ENCODE data around the gene CRABP1.

CRABP1 gene

DNA sequence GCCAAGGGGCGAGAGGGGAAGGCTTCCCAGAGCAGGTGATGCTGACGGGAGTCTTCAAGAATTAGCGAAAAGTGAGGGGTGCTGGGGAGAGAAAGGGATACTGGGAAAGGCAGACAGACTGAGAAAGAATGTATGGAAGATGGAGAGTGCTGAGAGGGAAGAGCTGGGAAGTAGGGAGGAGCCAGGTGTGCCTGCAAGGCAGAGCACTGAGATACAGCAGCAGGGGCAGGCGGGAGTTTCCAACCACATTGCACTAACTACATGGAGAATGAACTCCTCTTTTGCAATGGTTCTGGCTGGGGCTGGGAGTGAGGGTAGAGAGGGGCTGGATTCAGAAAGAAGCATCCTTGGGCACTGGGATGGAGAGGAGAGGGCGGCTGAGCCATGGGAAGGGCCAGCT is 16.0 kb upstream of the CRABP1 start:
- Histone ChIP-seq H3K36me3 (no peaks in the 10 kb centered on the region), H3K9me3 (no peaks in the 10 kb centered on the region), H3K4me3 (ENCODE audit: low read depth, low read length) (no peak overlapping the region), H3K27me3 (no peaks in the 10 kb centered on the region), H3K4me1 (peaks cover 15% of the 10 kb centered on the region)
- TF ChIP-seq, protein P1, sequence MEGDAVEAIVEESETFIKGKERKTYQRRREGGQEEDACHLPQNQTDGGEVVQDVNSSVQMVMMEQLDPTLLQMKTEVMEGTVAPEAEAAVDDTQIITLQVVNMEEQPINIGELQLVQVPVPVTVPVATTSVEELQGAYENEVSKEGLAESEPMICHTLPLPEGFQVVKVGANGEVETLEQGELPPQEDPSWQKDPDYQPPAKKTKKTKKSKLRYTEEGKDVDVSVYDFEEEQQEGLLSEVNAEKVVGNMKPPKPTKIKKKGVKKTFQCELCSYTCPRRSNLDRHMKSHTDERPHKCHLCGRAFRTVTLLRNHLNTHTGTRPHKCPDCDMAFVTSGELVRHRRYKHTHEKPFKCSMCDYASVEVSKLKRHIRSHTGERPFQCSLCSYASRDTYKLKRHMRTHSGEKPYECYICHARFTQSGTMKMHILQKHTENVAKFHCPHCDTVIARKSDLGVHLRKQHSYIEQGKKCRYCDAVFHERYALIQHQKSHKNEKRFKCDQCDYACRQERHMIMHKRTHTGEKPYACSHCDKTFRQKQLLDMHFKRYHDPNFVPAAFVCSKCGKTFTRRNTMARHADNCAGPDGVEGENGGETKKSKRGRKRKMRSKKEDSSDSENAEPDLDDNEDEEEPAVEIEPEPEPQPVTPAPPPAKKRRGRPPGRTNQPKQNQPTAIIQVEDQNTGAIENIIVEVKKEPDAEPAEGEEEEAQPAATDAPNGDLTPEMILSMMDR (IDR thresholded peaks at IDR 0.05; ENCODE audit: low read depth, low read length): no peak
- DNase-seq: no peak

DNA sequence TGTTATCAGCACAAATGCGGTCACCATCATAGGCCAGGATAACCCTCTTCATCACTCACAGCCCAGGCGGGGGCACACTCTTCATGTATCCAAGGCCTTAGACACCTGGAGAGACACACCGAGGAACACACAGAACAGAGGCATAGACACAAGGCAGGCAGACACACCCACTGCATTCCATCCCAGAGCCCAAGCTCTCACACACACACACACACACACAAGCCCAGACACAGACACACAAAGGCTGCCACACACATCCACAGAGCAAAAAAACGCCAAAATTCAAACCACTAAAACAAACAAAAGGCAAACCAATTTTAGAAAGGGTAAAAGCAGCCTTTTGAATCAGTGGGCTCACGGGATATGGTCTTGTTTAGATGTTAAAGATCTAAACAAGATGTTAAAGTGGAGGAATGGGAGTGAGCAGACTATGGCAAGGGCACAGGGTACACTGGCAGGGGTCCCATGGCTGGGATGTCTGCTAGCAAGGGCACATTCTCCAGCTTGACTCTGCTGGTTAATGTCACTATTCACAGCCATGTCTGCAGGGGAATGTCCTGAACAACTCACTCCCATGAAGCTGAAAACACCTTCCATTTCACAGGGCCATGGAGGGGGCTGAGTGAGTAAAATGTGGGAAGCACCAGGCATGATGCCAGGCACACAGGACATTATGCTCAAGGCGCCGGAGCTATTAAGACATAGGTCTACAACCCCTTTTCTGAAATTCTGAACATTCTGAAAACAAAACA is 14.9 kb upstream of the CRABP1 start:
- Histone ChIP-seq H3K27me3 (no peaks in the 10 kb centered on the region), H3K4me3 (ENCODE audit: low read depth, low read length) (no peak overlapping the region), H3K36me3 (no peaks in the 10 kb centered on the region), H3K9me3 (no peaks in the 10 kb centered on the region), H3K4me1 (peaks cover 15% of the 10 kb centered on the region)
- no peak for DNase-seq
- TF ChIP-seq, protein P1 (IDR thresholded peaks at IDR 0.05; ENCODE audit: low read depth, low read length): no peak

DNA sequence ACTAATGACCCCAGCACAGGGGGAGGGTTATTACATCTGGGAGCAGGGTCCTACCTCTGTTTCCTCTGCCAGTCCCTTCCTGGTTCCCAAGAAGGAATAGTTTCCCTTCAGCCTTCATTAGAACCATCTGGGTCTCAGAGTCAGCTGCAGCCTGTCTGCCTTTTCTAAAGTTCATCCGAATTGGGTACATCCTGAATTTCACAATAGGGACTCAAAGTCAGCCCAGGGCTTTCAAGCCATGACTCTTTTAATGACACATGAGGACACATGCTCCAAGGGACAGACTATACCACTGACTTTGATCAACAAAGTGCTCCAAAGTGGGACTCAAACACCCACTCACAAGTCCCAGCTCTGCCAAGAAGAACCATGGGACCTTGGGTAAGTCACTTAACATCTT is 12.7 kb upstream of the CRABP1 start:
- Histone ChIP-seq H3K36me3 (no peaks in the 10 kb centered on the region), H3K27me3 (no peaks in the 10 kb centered on the region), H3K4me3 (ENCODE audit: low read depth, low read length) (no peak overlapping the region), H3K4me1 (peaks cover 6% of the 10 kb centered on the region), H3K9me3 (no peaks in the 10 kb centered on the region)
- TF ChIP-seq, protein P1 (IDR thresholded peaks at IDR 0.05; ENCODE audit: low read depth, low read length): no peak
- no peak for DNase-seq

DNA sequence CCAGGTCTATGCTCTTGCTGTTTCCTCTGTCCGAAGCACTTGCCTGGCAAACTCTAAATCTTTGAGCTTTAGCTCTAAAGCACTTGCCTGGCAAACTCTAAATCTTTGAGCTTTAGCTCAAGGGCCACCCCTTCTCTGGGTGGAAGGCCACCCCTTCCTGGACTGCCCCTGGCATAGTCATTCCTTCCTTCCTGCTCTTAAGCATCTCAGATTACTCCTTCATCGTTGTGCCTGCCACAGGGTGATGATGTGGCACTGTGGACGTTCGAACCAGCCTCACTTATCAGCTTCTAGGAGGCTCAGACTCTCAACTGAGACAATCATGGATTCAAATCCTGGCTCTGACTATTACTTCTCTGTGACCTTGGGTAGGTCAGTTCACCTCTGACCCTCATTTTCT is 10.5 kb upstream of the CRABP1 start:
- H3K36me3 ChIP-seq: no peaks in the 10 kb centered on the region
- H3K27me3 ChIP-seq: no peaks in the 10 kb centered on the region
- no peak for DNase-seq
- TF ChIP-seq, protein P1 (IDR thresholded peaks at IDR 0.05; ENCODE audit: low read depth, low read length): no peak
- H3K4me1 ChIP-seq: no peaks in the 10 kb centered on the region
- H3K9me3 ChIP-seq: no peaks in the 10 kb centered on the region
- no peak overlapping the region for H3K4me3 ChIP-seq (ENCODE audit: low read depth, low read length)

DNA sequence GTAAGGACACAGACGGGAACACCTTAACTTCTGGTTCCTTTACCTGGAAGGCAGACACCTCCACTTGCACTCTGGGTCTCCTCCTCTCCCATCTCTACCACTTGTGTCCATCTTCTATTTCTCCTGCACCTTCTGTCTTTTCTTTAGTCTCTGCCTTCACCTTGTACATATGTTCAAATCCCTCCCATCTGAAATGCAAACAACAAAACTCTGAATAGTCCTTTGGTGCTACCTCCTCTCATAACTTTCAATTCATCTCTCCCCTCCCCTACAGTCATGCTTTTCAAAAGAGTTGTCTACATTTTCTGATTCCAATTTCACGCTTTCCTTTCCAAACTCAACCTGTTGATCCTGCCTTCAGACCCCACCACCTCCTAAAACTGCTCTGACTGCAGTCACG is 5.3 kb upstream of the CRABP1 start:
- no peaks in the 10 kb centered on the region for H3K9me3 ChIP-seq
- no peak for DNase-seq
- TF ChIP-seq, protein P1 (IDR thresholded peaks at IDR 0.05; ENCODE audit: low read depth, low read length): no peak
- H3K27me3 ChIP-seq: no peaks in the 10 kb centered on the region
- no peaks in the 10 kb centered on the region for H3K4me1 ChIP-seq
- no peaks in the 10 kb centered on the region for H3K36me3 ChIP-seq
- H3K4me3 ChIP-seq (ENCODE audit: low read depth, low read length): no peak overlapping the region

DNA sequence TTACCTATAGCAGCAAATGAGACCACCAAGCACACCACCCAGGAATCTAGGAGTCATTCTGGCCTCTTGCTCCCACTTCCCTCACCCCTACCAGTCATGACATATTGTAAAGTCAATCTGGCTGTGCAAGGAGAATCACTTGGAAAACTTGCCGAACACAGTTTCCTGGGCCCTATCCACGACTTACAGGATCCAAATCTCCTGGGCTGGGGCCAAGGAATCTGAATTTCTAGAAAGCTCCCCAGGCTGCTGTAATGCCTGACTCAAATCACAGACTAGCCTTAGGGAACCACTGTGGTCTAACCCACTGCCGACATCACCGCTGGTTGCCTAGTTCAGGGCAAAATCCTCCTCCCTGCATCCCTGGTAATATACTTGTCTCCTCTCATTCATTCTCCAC is 4.2 kb upstream of the CRABP1 start:
- Histone ChIP-seq H3K36me3 (no peaks in the 10 kb centered on the region), H3K4me3 (ENCODE audit: low read depth, low read length) (no peak overlapping the region), H3K4me1 (no peaks in the 10 kb centered on the region), H3K9me3 (no peaks in the 10 kb centered on the region), H3K27me3 (peaks cover 5% of the 10 kb centered on the region; the same call in 1 of the 2 replicates)
- no peak for DNase-seq
- TF ChIP-seq, protein P1 (IDR thresholded peaks at IDR 0.05; ENCODE audit: low read depth, low read length): no peak
